Sigmoid colon (tissue), 7 donors: ENCODE measurements around the gene DLX1. TPM values are rescaled to one million over a fixed set of nuclear protein-coding genes. Genes with fewer than 3 reads are reported as not detected.
A peak's percentile ranks its signal among the peaks of the same experiment; 100 is the strongest.

Experiments
- DNase-seq: peaks from one replicate; pipeline ENCODE4 v3.0.0-alpha.2; 2019
- H3K27ac ChIP-seq, 4 donors: fragments of 200-600 bp; sonication (generic); one replicate each; pipeline ENCODE4 v1.5.1; 2016 to 2019; ENCODE audit warnings: mild to moderate bottlenecking in 1 of 4
- H3K27me3 ChIP-seq, 3 donors: fragments of 200-600 bp; sonication (generic); one replicate each; pipeline ENCODE4 v1.5.1; 2019; ENCODE audit warnings: mild to moderate bottlenecking in 1 of 3
- H3K36me3 ChIP-seq, 4 donors: fragments of 200-600 bp; sonication (generic); one replicate each; pipeline ENCODE4 v1.5.1; 2016 to 2019
- H3K4me1 ChIP-seq, 4 donors: fragments of 200-600 bp; sonication (generic); one replicate each; pipeline ENCODE4 v1.5.1; 2017 to 2019
- H3K4me3 ChIP-seq, 4 donors: fragments of 200-600 bp; sonication (generic); one replicate each; pipeline ENCODE4 v1.5.1; 2017 to 2019; ENCODE audit warnings: mild to moderate bottlenecking in 2 of 4, moderate library complexity in 1 of 4
- H3K9me3 ChIP-seq, 4 donors: fragments of 200-600 bp in 3 of 4; sonication (generic) in 3 of 4; one replicate each; pipeline versions ENCODE4 v1.5.1 to v1.6.1; 2013 to 2019
- CTCF ChIP-seq, 4 experiments: fragments of 450-650 bp in 3 of 4; fragments of 200-600 bp in 1 of 4; IDR thresholded peaks; one replicate each; pipeline ENCODE4 v1.5.1; 2016 to 2019; ENCODE audit warnings: antibody characterized with exemption in 4 of 4, mild to moderate bottlenecking in 3 of 4, moderate library complexity in 2 of 4
- EP300 ChIP-seq, 4 donors: sonication (generic); formaldehyde crosslinking; IDR thresholded peaks; one replicate each; pipeline ENCODE4 v1.6.1; 2017; ENCODE audit warnings: antibody characterized with exemption in 4 of 4
- POLR2A ChIP-seq, 2 donors: fragments of 450-650 bp; IDR thresholded peaks; one replicate each; pipeline ENCODE4 v1.6.1; 2016; ENCODE audit warnings: antibody characterized with exemption in 2 of 2, mild to moderate bottlenecking in 2 of 2, moderate library complexity in 2 of 2
- POLR2AphosphoS5 ChIP-seq, 4 donors: sonication (generic); formaldehyde crosslinking; IDR thresholded peaks; one replicate each; pipeline ENCODE4 v1.6.1; 2017; ENCODE audit warnings: antibody characterized with exemption in 4 of 4
- WGBS, 2 donors: extraction: QIAGEN DNeasy Blood & Tissue Kit; methylation state at CpG; one replicate each; pipeline ENCODE4 v1.1.7; 2013; 5-methylcytosine and 5-hydroxymethylcytosine counted together
- intact Hi-C: fragments of 100-400 bp; cut with DNase I; formaldehyde crosslinking; loops from one replicate; pipeline ENCODE4 v1.15.1; 2023
- polyA plus RNA-seq, 3 donors: library from polyadenylated mRNA; stranded (reverse); fragments of 200-250 nt; gene quantifications; one replicate each; pipeline ENCODE4 v1.2.3, GENCODE V29; 2013
- total RNA-seq, 4 donors: library from RNA; depleted of rRNA; stranded (reverse); fragments of >200 nt; gene quantifications; one replicate each; pipeline ENCODE4 v1.1.0, GENCODE V29; 2016
- donor health status: healthy with polysubstance abuse.
- donor health status: Bipolar disorder and iron deficiency.
- donor health status: healthy.

Gene DLX1
- total and polyA plus RNA-seq, 7 donors, result 0.22 to 1.1 (median 0.49) TPM; not detected in 2

- Histone ChIP-seq H3K4me3 (peak overlapping the region in 1 of 4 donors; percentile 7), H3K9me3 (no peaks in the 10 kb centered on the region), H3K4me1 (peaks cover 0 to 45% (median 32%) of the 10 kb centered on the region in 4 donors), H3K27me3 (peaks cover 71 to 89% (median 81%) of the 10 kb centered on the region in 3 donors), H3K27ac (no peak overlapping the region), H3K36me3 (no peaks in the 10 kb centered on the region)
- 5 to 7% methylated on average over 42 of the region's 42 CpGs for WGBS, 2 donors
- TF ChIP-seq EP300 (IDR thresholded peaks at IDR 0.05) (no peak), POLR2AphosphoS5 (IDR thresholded peaks at IDR 0.05) (peak in 1 of 4 donors; percentile 10), CTCF (IDR thresholded peaks at IDR 0.05) (no peak), POLR2A (IDR thresholded peaks at IDR 0.05) (no peak)
- intact Hi-C loops, result loop anchor here (10.0 kb wide), 1 partner anchor 188 kb away; the partner anchor contains the start of gene SLC25A12
- no peak for DNase-seq
Observed at GRCh38 chr2:172082944-172083627, 2.2 kb upstream of the DLX1 start.

- Histone ChIP-seq H3K9me3 (no peaks in the 10 kb centered on the region), H3K4me3 (peak overlapping the region in 3 of 4 donors; percentile 33 to 50 (median 48)), H3K27ac (no peak overlapping the region), H3K36me3 (no peaks in the 10 kb centered on the region), H3K27me3 (peaks cover 78 to 96% (median 88%) of the 10 kb centered on the region in 3 donors), H3K4me1 (peaks cover 0 to 52% (median 36%) of the 10 kb centered on the region in 4 donors)
- no peak for DNase-seq
- TF ChIP-seq POLR2AphosphoS5 (IDR thresholded peaks at IDR 0.05), result peak in 1 of 4 donors; percentile 12
- TF ChIP-seq POLR2A (IDR thresholded peaks at IDR 0.05), result no peak
- TF ChIP-seq CTCF (IDR thresholded peaks at IDR 0.05), result no peak
- TF ChIP-seq EP300 (IDR thresholded peaks at IDR 0.05), result no peak
- intact Hi-C loops, result loop anchor here (10.0 kb wide), 1 partner anchor 189 kb away; the partner anchor contains the start of gene SLC25A12
- 10 to 11% methylated on average over 23 of the region's 23 CpGs for WGBS, 2 donors
Observed at GRCh38 chr2:172083628-172084394, 1.5 kb upstream of the DLX1 start.

- DNase-seq, result no peak
- 2 to 4% methylated on average over 17 of the region's 17 CpGs for WGBS, 2 donors
- TF ChIP-seq POLR2A (IDR thresholded peaks at IDR 0.05) (no peak), POLR2AphosphoS5 (IDR thresholded peaks at IDR 0.05) (no peak), EP300 (IDR thresholded peaks at IDR 0.05) (no peak), CTCF (IDR thresholded peaks at IDR 0.05) (no peak)
- H3K27me3 ChIP-seq, result peaks cover 83 to 100% (median 93%) of the 10 kb centered on the region in 3 donors
- H3K4me3 ChIP-seq, result peak overlapping the region in 3 of 4 donors; percentile 33 to 50 (median 48)
- H3K4me1 ChIP-seq, result peaks cover 0 to 56% (median 36%) of the 10 kb centered on the region in 4 donors
- no peaks in the 10 kb centered on the region for H3K36me3 ChIP-seq
- H3K9me3 ChIP-seq, result no peaks in the 10 kb centered on the region
- intact Hi-C loops, result loop anchor here (10.0 kb wide), 1 partner anchor 190 kb away; the partner anchor contains the start of gene SLC25A12
- H3K27ac ChIP-seq, result no peak overlapping the region
Observed at GRCh38 chr2:172084395-172084644, 987 bp upstream of the DLX1 start.

- H3K4me1 ChIP-seq, result peaks cover 0 to 56% (median 36%) of the 10 kb centered on the region in 4 donors
Observed at GRCh38 chr2:172084645-172085459, 455 bp upstream of the DLX1 start.

More at GRCh38 chr2:172084645-172085459, 455 bp upstream of the DLX1 start:
- Histone ChIP-seq H3K4me3 (peak overlapping the region; percentile 15 to 50 (median 40)), H3K36me3 (no peaks in the 10 kb centered on the region), H3K27me3 (peaks cover 88 to 100% (median 99%) of the 10 kb centered on the region in 3 donors), H3K9me3 (no peaks in the 10 kb centered on the region), H3K27ac (peak overlapping the region in 1 of 4 donors; percentile 16)
- TF ChIP-seq CTCF (IDR thresholded peaks at IDR 0.05) (no peak), EP300 (IDR thresholded peaks at IDR 0.05) (no peak), POLR2AphosphoS5 (IDR thresholded peaks at IDR 0.05) (peak; percentile 24 to 70 (median 58)), POLR2A (IDR thresholded peaks at IDR 0.05) (peak in 1 of 2 donors; percentile 12)
- intact Hi-C loops, result loop anchor here (10.0 kb wide), 1 partner anchor 190 kb away; the partner anchor contains the start of gene SLC25A12
- peak; percentile 86 for DNase-seq
- WGBS, 2 donors, result 1% methylated on average over 76 of the region's 76 CpGs
